HG03575 (cell line): ENCODE results near the gene PTH1R.

Source experiments
- ATAC-seq: cut with Tn5 transposase; IDR thresholded peaks from one replicate; pipeline ENCODE4 v1.9.1; 2021; ENCODE audit not compliant: unreplicated experiment, insufficient number of reproducible peaks, low FRiP score; ENCODE audit errors: extremely low read depth

The PTH1R gene

DNA sequence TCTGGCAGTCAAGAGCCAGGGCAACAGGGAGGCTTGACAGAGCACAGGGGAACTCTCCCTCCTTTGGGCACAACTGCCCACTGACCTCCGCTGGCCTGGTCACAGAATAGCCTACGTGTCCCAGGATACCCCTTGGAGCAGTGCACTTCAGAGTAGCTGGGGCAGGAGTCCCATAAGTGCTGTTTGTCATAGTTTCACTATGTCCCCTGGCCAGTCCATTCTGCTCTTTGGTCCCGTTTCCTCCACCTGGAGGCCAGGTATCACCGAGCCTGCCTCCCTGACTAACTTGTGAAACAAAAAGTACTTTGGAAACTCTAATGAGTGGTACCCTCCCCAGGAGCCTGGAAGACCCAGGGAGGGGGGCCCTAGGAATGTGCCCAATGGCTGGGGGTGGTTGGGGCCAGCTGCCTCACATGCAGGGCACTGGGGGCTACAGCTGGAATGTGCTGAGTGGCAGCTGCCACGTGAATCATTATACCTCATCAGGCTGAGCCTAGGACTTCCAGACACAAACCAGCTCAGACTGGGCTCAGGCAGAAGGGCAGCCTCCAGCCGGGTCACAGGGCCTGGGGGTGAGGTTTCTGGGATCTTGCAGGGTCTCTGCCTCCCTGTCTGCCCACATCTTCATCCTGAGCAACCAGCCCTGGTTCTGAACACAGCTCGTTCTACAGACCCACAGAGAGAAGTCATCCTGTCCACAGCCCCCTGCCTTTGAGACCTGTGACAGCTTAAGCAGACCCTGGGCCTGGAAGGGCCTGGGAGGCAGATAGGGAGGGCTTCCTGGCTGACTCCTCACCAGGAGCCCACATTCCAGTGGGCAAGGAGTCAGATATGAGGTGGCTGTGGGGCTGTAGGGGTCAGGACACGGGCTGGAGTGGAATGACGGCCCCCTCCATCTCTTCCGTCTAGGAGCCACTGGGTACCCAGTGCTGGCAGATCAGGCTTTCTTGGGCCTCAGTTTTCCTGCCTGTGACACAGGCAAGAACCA is 914 bp upstream of the PTH1R start:
- no peak for ATAC-seq

GRCh38 chr3:46878781-46879436 is 1.4 kb downstream of the PTH1R start:
- no peak for ATAC-seq

DNA sequence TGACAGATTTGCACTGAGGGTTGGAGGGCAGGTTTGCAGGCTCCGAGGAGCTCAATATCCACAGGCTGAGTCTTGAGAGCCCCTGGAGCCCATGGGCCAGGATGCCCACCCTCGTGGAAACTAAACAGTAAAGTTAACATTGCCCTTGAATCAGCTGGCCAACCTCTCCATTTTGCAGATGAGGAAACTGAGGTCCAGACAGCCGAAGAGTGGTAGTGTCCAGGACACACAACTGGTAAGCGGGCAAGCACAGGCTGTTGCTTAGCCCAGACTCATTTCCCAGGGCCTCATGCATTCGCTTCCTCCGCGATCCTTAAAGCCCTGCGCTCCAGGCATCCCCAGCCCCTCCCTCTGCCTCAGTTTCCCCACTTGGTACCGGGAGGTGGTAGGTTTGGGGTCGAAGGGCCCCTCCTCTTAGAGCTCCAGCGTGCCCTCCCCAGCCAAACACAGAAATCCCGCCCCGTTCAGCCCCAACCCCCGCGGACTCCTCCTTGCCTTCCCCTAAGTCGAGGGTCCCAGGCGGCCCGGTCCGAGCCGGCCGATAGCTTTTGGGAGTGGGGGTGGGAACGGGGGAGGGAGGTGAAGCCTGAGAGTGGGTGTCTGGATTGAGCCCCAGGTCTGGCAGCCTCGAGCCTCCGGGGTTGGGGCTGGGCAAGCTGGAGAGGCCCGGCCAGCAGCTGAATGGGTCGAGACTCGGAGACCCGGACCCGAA is 3.5 kb downstream of the PTH1R start:
- ATAC-seq: no peak

GRCh38 chr3:46881596-46882376 is 4.3 kb downstream of the PTH1R start:
- no peak for ATAC-seq

- no peak for ATAC-seq
Measured at GRCh38 chr3:46882377-46883053, 5.0 kb downstream of the PTH1R start.

DNA sequence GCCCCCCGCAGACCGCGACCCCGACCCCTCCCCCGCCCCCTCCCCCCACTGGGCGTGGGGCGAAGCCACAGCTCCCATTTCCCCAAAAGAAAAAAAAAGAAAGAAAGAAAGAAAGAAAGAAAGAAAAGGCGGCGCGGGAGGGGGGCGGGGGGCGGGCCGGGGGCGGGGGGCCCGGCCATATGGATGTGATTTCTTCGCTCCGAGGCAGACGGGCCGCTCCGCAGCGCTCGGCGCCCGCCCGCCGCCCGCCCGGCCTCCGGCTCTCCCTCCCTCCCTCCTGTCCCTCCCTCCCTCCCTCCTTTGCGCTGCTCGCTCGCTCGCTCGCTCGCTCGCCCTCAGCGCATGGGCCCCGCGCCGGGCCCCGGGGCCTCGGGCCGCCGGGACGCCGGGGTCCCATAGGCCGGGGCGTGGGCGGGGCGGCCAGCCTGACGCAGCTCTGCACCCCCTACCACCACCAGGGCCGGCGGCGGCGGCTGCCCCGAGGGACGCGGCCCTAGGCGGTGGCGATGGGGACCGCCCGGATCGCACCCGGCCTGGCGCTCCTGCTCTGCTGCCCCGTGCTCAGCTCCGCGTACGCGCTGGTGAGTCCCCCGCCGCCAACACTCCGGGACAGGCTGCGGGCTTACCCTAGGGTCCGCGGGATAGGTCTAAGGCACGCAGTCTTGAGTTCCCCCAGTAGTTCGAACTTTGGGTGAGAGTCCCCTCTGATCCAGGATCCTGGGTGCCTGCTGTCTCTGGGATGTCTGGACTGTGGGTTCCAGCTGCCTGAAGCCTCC is 5.7 kb downstream of the PTH1R start:
- ATAC-seq: no peak

- no peak for ATAC-seq
Measured at GRCh38 chr3:46883830-46884185, 6.3 kb downstream of the PTH1R start.

- no peak for ATAC-seq
Measured at GRCh38 chr3:46884427-46884826, 6.9 kb downstream of the PTH1R start.

DNA sequence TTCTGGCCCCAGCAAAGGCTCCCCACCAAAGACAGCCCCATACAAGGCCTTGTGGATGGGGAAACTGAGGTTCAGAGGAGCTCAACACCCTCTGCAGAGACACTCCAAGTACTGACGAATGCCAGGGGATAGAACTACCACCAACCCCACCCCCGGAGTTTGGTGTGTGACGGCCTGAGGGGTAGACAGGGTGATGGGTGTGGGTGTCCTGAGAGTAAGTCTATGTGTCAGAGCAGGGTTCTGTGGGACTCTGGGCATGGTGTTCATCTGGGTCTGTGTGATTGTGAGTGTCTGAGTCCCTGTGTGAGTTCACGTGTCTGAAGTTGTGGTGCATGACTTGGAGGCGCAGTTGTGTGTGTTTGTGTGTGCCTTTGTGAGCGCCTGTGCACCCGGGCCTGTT is 7.4 kb downstream of the PTH1R start:
- no peak for ATAC-seq

DNA sequence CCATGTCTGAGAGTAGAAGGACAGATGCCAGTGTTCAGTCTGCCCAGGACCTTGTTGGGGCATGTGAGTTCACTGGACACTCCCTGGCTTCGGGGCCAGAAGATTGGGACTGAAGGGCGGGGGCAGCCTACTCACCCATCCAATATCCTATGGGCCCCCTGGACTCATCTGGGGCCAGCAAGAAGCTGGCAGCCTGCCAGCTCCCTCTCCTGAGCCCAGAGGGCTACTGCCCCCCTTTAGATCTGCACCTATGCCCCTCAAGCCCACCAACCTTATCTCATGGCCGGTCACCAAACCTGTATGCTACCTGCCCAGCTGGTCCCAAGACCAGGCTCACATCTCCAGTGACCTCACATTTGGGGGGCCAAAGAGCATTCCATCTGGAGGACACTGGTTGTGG is 8.1 kb downstream of the PTH1R start:
- no peak for ATAC-seq

GRCh38 chr3:46887980-46888494 is 10.5 kb downstream of the PTH1R start:
- ATAC-seq: no peak

- no peak for ATAC-seq
Measured at GRCh38 chr3:46888705-46889104, 11.2 kb downstream of the PTH1R start.

GRCh38 chr3:46889381-46890110 is 12.0 kb downstream of the PTH1R start:
- no peak for ATAC-seq

GRCh38 chr3:46890132-46890531 is 12.6 kb downstream of the PTH1R start:
- no peak for ATAC-seq

DNA sequence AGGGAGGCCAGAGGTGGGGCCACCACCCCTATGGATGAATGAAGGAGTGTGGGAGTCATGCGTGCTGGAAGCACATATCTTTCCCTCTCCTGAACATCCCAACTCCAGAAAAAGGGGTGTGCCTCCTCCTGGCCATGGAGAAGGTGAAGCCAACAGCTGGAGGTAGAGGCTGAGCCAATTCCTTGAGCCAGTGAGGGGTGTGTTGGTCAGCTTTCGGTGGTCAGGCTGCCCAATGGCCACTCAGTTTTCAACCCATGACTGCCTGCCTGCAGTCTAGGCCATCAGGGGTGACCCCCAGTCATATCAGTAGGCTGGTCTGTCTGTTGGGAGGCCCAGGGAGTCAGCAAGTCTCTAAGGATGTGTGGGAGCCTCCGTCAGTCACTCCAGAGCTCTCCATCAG is 13.6 kb downstream of the PTH1R start:
- no peak for ATAC-seq

- no peak for ATAC-seq
Measured at GRCh38 chr3:46892285-46893145, 15.0 kb downstream of the PTH1R start.
